Measurements from ENCODE around the gene USP25.

Gene USP25

DNA sequence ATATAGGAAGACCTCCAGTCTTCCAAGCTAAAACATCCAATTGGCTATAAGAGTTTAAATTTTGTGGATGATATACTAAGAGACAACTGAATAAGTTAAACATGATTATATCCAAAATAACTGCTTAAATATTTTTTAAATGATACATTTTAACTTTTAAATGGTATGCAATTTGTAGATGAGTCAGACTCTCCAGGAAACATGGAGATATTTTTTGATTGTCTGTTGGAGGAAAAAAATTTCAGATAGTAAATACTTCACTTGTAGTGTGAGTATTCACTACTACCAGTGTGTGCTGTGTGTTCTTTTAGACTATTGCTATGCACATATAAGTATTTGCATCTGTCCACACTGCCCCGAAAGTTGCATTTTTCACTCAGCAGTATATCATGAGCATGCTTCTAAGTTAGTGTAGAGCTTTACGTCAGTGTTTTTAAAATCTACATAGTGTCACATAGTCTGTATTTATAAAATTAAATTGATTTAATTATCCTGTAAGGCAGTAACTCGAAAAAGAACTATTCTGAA is 91.1 kb downstream of the USP25 start:
- H3K9ac ChIP-seq (ENCODE audit: low read depth, low read length), result no peak overlapping the region
- no peaks in the 10 kb centered on the region for H3K27me3 ChIP-seq (ENCODE audit: insufficient read depth, low read length)
- H3K27ac ChIP-seq (ENCODE audit: low read length), result no peak overlapping the region
- H3K4me3 ChIP-seq (ENCODE audit: low read length), result no peak overlapping the region
- no peaks in the 10 kb centered on the region for H3K4me1 ChIP-seq (ENCODE audit: insufficient read depth, low read length)
- peaks cover 57% of the 10 kb centered on the region for H3K36me3 ChIP-seq (ENCODE audit: insufficient read depth, low read depth, low read length)
- no peaks in the 10 kb centered on the region for H3K9me3 ChIP-seq (ENCODE audit: insufficient read depth, low read depth, low read length)

DNA sequence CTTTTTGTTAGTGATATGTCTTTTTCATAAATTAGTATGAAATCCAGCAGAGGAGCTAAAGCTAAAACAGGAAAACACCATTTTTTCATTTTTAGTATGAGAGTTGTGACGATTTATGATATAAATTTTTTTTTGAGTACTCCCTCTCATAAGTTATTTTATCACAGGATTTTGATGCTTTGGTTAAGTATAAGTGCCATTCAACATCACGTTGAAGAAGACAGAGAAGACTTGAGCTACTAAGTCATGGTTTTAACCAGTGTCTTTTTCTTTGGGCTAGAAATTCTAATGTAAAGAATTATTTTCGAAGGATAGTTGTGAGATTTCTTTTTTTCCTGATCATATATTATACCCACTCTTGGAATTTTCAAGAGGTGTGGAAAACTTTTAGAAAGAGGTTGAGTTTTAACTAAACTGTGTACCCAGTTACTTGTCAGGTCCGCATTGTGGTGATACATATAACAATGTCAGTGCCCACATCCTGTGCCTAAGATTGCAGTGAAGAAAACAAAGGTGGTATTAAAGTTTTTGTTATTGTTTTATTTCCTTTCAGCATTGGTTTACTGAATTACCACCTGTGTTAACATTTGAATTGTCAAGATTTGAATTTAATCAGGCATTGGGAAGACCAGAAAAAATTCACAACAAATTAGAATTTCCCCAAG is 93.8 kb downstream of the USP25 start:
- Histone ChIP-seq H3K9me3 (ENCODE audit: insufficient read depth, low read depth, low read length) (no peaks in the 10 kb centered on the region), H3K9ac (ENCODE audit: low read depth, low read length) (no peak overlapping the region), H3K4me3 (ENCODE audit: low read length) (no peak overlapping the region), H3K27me3 (ENCODE audit: insufficient read depth, low read length) (no peaks in the 10 kb centered on the region), H3K27ac (ENCODE audit: low read length) (no peak overlapping the region), H3K36me3 (ENCODE audit: insufficient read depth, low read depth, low read length) (peaks cover 59% of the 10 kb centered on the region), H3K4me1 (ENCODE audit: insufficient read depth, low read length) (no peaks in the 10 kb centered on the region)

DNA sequence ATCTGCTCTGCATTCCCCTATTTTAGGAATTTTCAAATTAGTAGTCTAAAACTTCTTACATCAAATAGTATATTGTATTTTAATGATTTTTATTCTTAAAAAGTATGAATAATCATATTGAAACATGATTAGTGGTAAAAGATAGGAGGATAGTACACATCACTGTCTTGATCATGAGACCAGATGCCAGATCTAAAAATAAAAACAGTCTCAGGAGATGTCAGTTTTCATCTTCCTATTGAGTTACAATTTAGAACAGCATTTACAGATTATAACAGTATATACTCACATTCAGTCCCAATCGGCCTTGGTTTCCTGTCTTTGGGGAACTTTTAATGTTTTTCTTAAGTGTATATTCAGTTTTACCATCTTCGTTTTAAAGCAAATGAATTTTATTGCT is 95.9 kb downstream of the USP25 start:
- Histone ChIP-seq H3K9me3 (ENCODE audit: insufficient read depth, low read depth, low read length) (no peaks in the 10 kb centered on the region), H3K9ac (ENCODE audit: low read depth, low read length) (no peak overlapping the region), H3K27ac (ENCODE audit: low read length) (no peak overlapping the region), H3K27me3 (ENCODE audit: insufficient read depth, low read length) (no peaks in the 10 kb centered on the region), H3K4me1 (ENCODE audit: insufficient read depth, low read length) (no peaks in the 10 kb centered on the region), H3K36me3 (ENCODE audit: insufficient read depth, low read depth, low read length) (peaks cover 62% of the 10 kb centered on the region), H3K4me3 (ENCODE audit: low read length) (no peak overlapping the region)

DNA sequence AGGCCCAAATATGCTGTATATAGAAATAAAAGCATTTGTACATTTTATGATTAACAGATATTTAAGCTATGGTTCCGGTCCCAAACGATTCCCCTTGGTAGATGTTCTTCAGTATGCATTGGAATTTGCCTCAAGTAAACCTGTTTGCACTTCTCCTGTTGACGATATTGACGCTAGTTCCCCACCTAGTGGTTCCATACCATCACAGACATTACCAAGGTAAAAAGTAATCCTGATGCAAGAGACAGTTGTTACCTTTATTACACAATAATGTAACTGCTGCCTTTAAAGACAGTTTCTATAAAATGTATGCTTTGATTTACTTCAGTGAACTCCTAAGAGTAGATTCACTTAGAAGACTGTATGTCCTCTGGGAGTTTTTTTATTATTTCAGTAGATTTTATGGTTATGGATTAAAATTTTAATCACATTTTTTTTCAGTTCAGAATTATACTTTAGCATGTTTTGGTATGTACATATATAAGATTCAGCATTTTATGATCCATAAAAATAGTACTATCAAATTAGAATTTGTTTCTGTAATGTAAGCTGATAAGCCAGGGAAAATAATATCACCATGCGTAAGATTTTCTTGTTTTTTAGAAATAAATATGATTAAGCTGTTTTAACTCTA is 96.5 kb downstream of the USP25 start:
- H3K4me3 ChIP-seq (ENCODE audit: low read length), result no peak overlapping the region
- no peak overlapping the region for H3K9ac ChIP-seq (ENCODE audit: low read depth, low read length)
- H3K4me1 ChIP-seq (ENCODE audit: insufficient read depth, low read length), result no peaks in the 10 kb centered on the region

DNA sequence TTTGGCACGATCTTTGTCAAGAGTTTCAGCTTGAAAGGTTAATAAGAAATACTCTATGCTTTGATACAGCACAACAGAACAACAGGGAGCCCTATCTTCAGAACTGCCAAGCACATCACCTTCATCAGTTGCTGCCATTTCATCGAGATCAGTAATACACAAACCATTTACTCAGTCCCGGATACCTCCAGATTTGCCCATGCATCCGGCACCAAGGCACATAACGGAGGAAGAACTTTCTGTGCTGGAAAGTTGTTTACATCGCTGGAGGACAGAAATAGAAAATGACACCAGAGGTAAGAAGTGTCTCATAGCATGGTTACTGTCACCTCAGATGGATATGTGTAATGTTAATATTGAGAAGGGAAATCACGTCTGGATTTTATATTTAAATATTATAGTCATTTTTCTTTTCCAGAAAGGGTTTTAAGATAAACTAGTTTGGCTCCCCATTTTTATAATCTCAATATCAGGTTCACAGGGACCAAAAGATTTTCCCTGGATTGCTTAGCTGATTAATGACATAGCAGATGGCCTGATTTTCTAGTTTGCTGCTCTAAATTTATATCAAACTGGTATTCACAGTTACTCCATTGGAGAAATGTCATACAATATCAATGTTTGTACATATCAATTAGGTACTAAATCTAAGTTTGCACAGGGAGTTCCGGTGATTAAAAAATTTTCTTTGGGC is 97.3 kb downstream of the USP25 start:
- Histone ChIP-seq H3K9me3 (ENCODE audit: insufficient read depth, low read depth, low read length) (no peaks in the 10 kb centered on the region), H3K4me3 (ENCODE audit: low read length) (no peak overlapping the region), H3K9ac (ENCODE audit: low read depth, low read length) (no peak overlapping the region), H3K27ac (ENCODE audit: low read length) (no peak overlapping the region), H3K27me3 (ENCODE audit: insufficient read depth, low read length) (no peaks in the 10 kb centered on the region), H3K4me1 (ENCODE audit: insufficient read depth, low read length) (no peaks in the 10 kb centered on the region), H3K36me3 (ENCODE audit: insufficient read depth, low read depth, low read length) (peaks cover 67% of the 10 kb centered on the region)

More for the DNA sequence above, 96.5 kb downstream of the USP25 start:
- H3K27ac ChIP-seq (ENCODE audit: low read length), result no peak overlapping the region
- no peaks in the 10 kb centered on the region for H3K9me3 ChIP-seq (ENCODE audit: insufficient read depth, low read depth, low read length)
- no peaks in the 10 kb centered on the region for H3K27me3 ChIP-seq (ENCODE audit: insufficient read depth, low read length)
- H3K36me3 ChIP-seq (ENCODE audit: insufficient read depth, low read depth, low read length), result peaks cover 67% of the 10 kb centered on the region

DNA sequence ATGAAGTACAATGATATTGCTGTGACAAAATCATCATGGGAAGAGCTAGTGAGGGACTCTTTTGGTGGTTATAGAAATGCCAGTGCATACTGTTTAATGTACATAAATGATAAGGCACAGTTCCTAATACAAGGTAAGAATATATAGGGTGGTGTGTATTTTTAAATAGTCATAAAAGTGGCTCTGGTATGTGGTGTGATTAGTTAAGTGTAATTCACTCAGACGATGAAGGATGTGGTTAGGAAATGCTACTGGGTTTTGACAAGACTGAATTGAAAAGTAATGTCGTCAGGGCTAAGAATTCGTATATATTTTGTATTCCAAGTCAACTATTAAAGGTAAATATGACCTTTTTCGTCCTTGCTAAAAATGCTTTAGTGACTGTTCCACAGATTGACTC is 101.7 kb downstream of the USP25 start:
- H3K9me3 ChIP-seq (ENCODE audit: insufficient read depth, low read depth, low read length), result no peaks in the 10 kb centered on the region
- peaks cover 82% of the 10 kb centered on the region for H3K36me3 ChIP-seq (ENCODE audit: insufficient read depth, low read depth, low read length)

DNA sequence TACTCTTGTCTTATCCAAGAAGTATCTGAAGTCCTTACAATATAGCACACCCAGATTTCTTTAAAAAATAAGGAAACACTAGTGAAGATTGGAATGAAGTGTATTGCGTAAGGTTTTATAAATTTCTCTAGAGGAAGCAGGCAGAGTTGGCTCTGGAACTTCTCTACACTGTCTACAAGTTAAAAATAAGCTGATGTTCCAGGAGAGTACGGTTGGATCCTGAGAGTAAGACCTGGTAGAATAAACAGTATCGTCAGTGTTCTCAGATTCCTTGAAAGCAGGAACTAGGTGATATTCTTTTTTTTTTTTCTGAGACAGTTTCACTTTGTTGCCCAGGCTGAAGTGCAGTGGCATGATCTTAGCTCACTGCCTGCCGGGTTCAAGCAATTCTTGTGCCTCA is 107.9 kb downstream of the USP25 start:
- Histone ChIP-seq H3K27me3 (ENCODE audit: insufficient read depth, low read length) (no peaks in the 10 kb centered on the region), H3K4me1 (ENCODE audit: insufficient read depth, low read length) (no peaks in the 10 kb centered on the region), H3K9me3 (ENCODE audit: insufficient read depth, low read depth, low read length) (no peaks in the 10 kb centered on the region), H3K9ac (ENCODE audit: low read depth, low read length) (no peak overlapping the region), H3K27ac (ENCODE audit: low read length) (no peak overlapping the region), H3K36me3 (ENCODE audit: insufficient read depth, low read depth, low read length) (peaks cover 57% of the 10 kb centered on the region), H3K4me3 (ENCODE audit: low read length) (no peak overlapping the region)

More for the DNA sequence above, 101.7 kb downstream of the USP25 start:
- Histone ChIP-seq H3K4me1 (ENCODE audit: insufficient read depth, low read length) (no peaks in the 10 kb centered on the region), H3K4me3 (ENCODE audit: low read length) (no peak overlapping the region), H3K9ac (ENCODE audit: low read depth, low read length) (no peak overlapping the region), H3K27ac (ENCODE audit: low read length) (no peak overlapping the region), H3K27me3 (ENCODE audit: insufficient read depth, low read length) (no peaks in the 10 kb centered on the region)

DNA sequence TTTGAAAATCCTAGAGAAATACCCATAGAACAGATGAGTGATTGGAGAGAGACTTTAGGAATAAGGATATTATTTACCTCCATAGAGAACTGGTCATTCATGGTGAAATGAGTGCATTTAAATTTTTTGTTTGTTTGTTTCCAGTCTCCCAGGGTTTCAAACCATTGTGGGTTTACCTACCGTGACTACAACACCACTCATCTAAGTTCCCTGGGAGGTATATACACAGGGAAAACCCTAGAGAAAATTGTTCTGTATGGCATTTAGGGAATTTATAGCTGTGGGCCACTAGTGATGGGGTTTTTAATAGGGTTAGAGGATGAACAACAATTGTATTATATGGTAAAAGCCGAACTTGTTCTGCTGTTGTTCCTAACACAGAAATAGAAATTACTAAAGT is 109.2 kb downstream of the USP25 start:
- no peaks in the 10 kb centered on the region for H3K9me3 ChIP-seq (ENCODE audit: insufficient read depth, low read depth, low read length)
- H3K4me3 ChIP-seq (ENCODE audit: low read length), result no peak overlapping the region
- H3K27me3 ChIP-seq (ENCODE audit: insufficient read depth, low read length), result no peaks in the 10 kb centered on the region
- no peak overlapping the region for H3K9ac ChIP-seq (ENCODE audit: low read depth, low read length)
- no peak overlapping the region for H3K27ac ChIP-seq (ENCODE audit: low read length)
- H3K4me1 ChIP-seq (ENCODE audit: insufficient read depth, low read length), result no peaks in the 10 kb centered on the region
- H3K36me3 ChIP-seq (ENCODE audit: insufficient read depth, low read depth, low read length), result peaks cover 50% of the 10 kb centered on the region

DNA sequence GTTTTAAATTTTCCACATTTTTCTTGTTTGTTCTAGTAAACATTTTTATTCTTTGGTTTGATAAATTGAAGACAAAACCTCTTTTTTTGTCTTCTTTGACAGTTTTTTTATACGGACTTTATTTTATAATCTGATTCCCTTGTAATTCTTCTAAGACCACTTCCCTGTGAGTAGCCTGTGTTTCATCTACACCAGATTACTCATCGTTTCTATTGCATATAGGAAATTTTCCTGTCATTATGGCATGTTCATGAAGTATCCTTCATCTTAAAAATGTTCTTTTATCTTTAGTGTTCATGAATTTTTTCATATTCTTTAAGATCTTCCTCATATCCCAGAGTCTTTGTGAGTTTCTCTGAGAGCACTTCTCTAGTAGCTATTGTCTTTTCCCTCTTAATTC is 109.8 kb downstream of the USP25 start:
- no peak overlapping the region for H3K9ac ChIP-seq (ENCODE audit: low read depth, low read length)
- no peak overlapping the region for H3K27ac ChIP-seq (ENCODE audit: low read length)
- H3K4me1 ChIP-seq (ENCODE audit: insufficient read depth, low read length), result no peaks in the 10 kb centered on the region
- H3K9me3 ChIP-seq (ENCODE audit: insufficient read depth, low read depth, low read length), result no peaks in the 10 kb centered on the region
- H3K36me3 ChIP-seq (ENCODE audit: insufficient read depth, low read depth, low read length), result peaks cover 45% of the 10 kb centered on the region
- no peak overlapping the region for H3K4me3 ChIP-seq (ENCODE audit: low read length)
- H3K27me3 ChIP-seq (ENCODE audit: insufficient read depth, low read length), result no peaks in the 10 kb centered on the region

DNA sequence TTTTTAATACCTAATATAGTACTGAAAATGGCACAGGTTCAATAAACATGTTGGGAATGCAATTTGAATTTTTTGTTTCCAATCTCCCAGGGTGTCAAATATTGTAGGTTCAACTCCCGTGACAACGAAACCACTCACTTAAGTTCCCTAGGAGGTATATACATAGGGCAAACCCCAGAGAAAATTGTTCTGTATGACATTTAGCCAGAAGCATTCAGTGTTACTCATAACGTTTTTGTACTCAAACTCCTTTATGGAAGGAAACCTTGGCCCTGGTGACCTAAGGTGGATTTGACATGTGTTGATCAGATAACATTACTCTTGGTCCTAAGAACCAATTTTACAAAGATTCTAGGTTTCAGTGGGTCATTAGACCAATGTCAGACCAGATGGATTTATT is 110.6 kb downstream of the USP25 start:
- no peaks in the 10 kb centered on the region for H3K4me1 ChIP-seq (ENCODE audit: insufficient read depth, low read length)
- no peaks in the 10 kb centered on the region for H3K9me3 ChIP-seq (ENCODE audit: insufficient read depth, low read depth, low read length)
- no peaks in the 10 kb centered on the region for H3K27me3 ChIP-seq (ENCODE audit: insufficient read depth, low read length)
- H3K36me3 ChIP-seq (ENCODE audit: insufficient read depth, low read depth, low read length), result peaks cover 37% of the 10 kb centered on the region
- no peak overlapping the region for H3K27ac ChIP-seq (ENCODE audit: low read length)
- no peak overlapping the region for H3K4me3 ChIP-seq (ENCODE audit: low read length)
- no peak overlapping the region for H3K9ac ChIP-seq (ENCODE audit: low read depth, low read length)

DNA sequence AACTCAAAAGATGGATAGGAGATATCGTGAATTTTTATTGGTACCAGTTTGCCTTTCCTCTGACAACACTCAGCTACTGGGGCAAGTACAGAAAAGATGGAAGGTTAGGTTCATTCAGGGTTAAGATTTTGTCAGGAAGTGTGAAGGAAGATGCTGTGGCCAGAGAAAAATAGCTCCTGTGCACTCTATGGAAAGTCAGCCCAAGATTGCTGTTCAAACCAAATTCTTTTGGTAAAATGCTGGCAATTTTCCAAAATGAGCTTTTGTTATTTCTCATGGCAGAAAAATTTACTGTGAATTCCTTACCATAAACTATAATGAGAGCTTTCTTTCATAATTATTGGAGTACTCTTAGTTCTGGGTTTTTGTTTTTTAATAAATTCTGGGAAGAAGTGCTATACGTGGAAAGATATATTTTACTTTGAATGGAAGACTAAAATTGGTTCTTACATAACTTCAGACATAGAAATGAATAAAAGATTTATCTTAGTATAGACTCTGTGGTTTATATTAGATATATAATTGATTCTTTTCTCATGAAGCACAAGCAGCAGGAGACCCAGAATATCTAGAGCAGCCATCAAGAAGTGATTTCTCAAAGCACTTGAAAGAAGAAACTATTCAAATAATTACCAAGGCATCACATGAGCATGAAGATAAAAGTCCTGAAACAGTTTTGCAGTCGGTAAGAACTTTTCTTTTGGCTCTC is 112.2 kb downstream of the USP25 start:
- no peak overlapping the region for H3K9ac ChIP-seq (ENCODE audit: low read depth, low read length)
- no peak overlapping the region for H3K27ac ChIP-seq (ENCODE audit: low read length)
- H3K27me3 ChIP-seq (ENCODE audit: insufficient read depth, low read length), result no peaks in the 10 kb centered on the region
- H3K36me3 ChIP-seq (ENCODE audit: insufficient read depth, low read depth, low read length), result peaks cover 31% of the 10 kb centered on the region; the same call in 1 of the 2 replicates
- H3K4me1 ChIP-seq (ENCODE audit: insufficient read depth, low read length), result no peaks in the 10 kb centered on the region
- H3K9me3 ChIP-seq (ENCODE audit: insufficient read depth, low read depth, low read length), result no peaks in the 10 kb centered on the region
- H3K4me3 ChIP-seq (ENCODE audit: low read length), result no peak overlapping the region
